Measurements from ENCODE around the gene ZBTB49.
"Not testable (repeated sequence)": the region's sequence is repeated elsewhere in the genome, so short reads cannot be mapped to it uniquely, and the experiment has no call there.

Gene ZBTB49

DNA sequence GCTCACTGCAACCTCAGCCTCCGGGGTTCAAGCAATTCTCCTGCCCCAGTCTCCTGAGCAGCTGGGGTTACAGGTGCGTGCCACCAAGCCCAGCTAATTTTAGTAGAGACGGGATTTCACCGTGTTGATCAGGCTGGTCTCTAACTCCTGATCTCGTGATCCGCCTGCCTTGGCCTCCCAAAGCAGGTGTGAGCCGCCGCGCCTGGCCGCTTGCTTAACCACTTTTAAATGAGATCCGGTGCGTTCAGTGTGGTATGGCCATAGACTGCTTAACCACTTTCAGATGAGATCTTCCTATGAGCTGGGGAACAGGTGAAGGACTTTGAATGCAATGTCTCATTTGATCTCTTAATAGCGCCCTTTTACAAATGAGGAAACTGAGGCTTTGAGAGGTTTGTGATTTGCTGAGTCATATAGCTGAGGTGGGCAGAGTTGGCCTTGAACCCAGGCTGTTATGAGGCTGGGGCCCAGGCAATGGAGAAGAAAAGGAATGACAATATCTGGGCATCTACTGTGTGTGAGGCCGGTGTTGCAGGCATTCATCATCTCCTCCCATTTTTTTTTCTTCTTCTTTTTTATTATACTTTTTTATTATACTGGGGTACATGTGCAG lies 55.0 kb downstream of the ZBTB49 start:
- no peak for DNase-seq (ENCODE audit: extremely low read depth, low read depth)
- TF ChIP-seq, protein P1, sequence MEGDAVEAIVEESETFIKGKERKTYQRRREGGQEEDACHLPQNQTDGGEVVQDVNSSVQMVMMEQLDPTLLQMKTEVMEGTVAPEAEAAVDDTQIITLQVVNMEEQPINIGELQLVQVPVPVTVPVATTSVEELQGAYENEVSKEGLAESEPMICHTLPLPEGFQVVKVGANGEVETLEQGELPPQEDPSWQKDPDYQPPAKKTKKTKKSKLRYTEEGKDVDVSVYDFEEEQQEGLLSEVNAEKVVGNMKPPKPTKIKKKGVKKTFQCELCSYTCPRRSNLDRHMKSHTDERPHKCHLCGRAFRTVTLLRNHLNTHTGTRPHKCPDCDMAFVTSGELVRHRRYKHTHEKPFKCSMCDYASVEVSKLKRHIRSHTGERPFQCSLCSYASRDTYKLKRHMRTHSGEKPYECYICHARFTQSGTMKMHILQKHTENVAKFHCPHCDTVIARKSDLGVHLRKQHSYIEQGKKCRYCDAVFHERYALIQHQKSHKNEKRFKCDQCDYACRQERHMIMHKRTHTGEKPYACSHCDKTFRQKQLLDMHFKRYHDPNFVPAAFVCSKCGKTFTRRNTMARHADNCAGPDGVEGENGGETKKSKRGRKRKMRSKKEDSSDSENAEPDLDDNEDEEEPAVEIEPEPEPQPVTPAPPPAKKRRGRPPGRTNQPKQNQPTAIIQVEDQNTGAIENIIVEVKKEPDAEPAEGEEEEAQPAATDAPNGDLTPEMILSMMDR (IDR thresholded peaks at IDR 0.05; ENCODE audit: low read depth, low read length) = no peak

DNA sequence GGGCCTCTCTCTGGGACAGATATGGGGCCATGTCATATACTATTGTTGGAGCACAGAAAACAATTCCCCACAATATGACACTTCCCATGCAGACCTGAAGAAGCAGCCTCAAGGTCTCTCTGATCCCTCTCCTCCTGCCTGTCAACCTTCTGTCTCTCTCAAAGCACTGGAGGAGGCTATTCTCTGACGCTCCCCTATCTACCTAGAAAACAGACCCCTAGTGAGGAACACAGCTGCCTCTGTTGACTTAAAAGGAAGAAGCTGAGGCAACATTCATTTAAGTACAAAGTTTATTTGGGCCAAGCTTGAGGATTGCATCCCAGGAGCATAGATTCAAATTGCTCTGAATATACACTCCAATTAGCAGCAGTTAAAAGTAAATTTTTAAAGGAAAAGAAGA lies 57.5 kb downstream of the ZBTB49 start:
- no peak for DNase-seq (ENCODE audit: extremely low read depth, low read depth)
- TF ChIP-seq, protein P1 (IDR thresholded peaks at IDR 0.05; ENCODE audit: low read depth, low read length) = no peak

GRCh38 chr4:4348585-4348984 lies 58.5 kb downstream of the ZBTB49 start:
- not testable (repeated sequence) for DNase-seq (ENCODE audit: extremely low read depth, low read depth)

DNA sequence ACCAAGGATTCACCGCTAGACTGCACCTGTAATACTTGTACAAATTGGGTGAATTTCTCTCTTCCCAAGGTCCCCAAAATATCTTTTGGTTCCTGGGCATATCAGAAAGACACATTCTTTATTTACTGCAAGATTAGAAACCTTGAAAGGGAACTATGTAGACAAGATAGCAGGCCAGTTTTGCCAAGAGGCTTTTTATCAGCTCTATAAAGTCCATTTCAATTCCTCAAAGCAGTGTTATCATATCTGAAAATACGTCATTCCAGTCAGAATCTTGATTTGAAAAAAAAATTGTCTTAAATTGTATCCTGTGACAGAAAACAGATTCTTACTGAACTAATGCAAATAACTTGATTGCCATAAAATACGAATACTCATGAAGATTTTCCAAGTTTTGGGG lies 59.8 kb downstream of the ZBTB49 start:
- TF ChIP-seq, protein P1 (IDR thresholded peaks at IDR 0.05; ENCODE audit: low read depth, low read length) = no peak
- no peak for DNase-seq (ENCODE audit: extremely low read depth, low read depth)

GRCh38 chr4:4350909-4351308 lies 60.9 kb downstream of the ZBTB49 start:
- TF ChIP-seq, protein P1 (IDR thresholded peaks at IDR 0.05; ENCODE audit: low read depth, low read length) = no peak
- no peak for DNase-seq (ENCODE audit: extremely low read depth, low read depth)

- DNase-seq (ENCODE audit: extremely low read depth, low read depth) = no peak
- TF ChIP-seq, protein P1 (IDR thresholded peaks at IDR 0.05; ENCODE audit: low read depth, low read length) = no peak
Measured at GRCh38 chr4:4355302-4355701, 65.3 kb downstream of the ZBTB49 start.

DNA sequence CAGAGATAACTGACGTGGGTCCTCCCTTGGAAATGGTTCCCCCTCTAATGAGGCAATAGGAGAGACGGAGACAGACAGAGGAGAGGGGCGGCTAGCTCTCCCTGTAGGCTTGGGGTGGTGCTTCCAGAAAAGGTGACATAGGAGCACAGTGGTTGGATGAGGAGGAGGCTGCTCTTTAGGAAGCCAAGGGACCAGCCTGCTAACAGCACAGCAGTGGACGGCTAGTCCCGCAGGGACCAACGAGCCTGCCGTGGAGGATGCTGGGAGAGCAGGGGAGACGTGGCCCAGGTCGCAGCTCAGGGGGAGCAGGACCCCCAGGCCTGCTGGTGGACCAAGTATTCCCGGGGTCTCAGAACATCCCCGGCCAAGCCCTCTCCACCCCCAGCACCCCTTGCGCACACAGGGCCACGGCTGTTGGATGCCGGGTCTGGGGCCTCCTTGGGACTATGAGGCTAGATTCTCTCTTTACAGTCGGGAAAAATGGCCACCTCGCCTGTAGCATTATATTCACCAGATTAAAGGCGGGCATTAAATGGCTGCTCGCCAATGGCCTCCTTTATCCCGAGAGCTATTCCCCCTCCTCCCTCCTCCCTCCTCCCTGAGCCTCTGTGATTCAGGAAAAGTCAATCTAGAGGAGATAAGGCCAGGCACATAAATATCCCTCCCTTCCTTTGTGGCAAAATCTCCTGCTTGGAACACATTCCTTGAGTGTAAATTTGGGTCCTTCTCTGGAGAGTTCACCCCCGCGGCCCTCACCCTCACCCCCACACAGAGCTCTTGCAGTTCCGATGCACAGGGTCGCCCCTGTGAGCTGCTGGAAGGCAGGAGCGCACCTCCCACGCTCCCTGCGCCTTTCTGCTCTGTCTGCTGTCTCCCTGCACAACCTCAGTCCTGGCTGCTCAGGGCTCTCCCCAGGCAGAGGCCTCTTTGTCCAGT lies 66.3 kb downstream of the ZBTB49 start:
- TF ChIP-seq, protein P1 (IDR thresholded peaks at IDR 0.05; ENCODE audit: low read depth, low read length) = no peak
- DNase-seq (ENCODE audit: extremely low read depth, low read depth) = no peak

Measured in AG09319 (cell line).